ENCODE measurements around the gene ASS1. TPM values are rescaled to one million over a fixed set of nuclear protein-coding genes. Genes with fewer than 3 reads are reported as not detected.
A peak's percentile ranks its signal among the peaks of the same experiment; 100 is the strongest.

Gene ASS1
- total RNA-seq, 1 donor from 2014 or later = 2.9 TPM

GRCh38 chr9:130445268-130445983 lies 665 bp downstream of the ASS1 start:
- no peak for DNase-seq (ENCODE audit: low spot score)
- H3K36me3 Mint-ChIP-seq (ENCODE audit: low read depth) = no peaks in the 10 kb centered on the region
- H3K4me1 Mint-ChIP-seq (ENCODE audit: low read depth) = peaks cover 7% of the 10 kb centered on the region
- intact Hi-C loops (cut with micrococcal nuclease) = no loop called here
- H3K27ac Mint-ChIP-seq = no peak overlapping the region
- peaks cover 15% of the 10 kb centered on the region for H3K9me3 Mint-ChIP-seq
- H3K27me3 Mint-ChIP-seq (ENCODE audit: insufficient read depth) = peaks cover 15% of the 10 kb centered on the region
- H3K4me3 Mint-ChIP-seq = peak overlapping the region; percentile 47

GRCh38 chr9:130446101-130446861 lies 1.5 kb downstream of the ASS1 start:
- peaks cover 7% of the 10 kb centered on the region for H3K4me1 Mint-ChIP-seq (ENCODE audit: low read depth)
- peaks cover 10% of the 10 kb centered on the region for H3K9me3 Mint-ChIP-seq
- intact Hi-C loops (cut with micrococcal nuclease) = no loop called here
- H3K36me3 Mint-ChIP-seq (ENCODE audit: low read depth) = no peaks in the 10 kb centered on the region
- H3K27ac Mint-ChIP-seq = no peak overlapping the region
- no peak for DNase-seq (ENCODE audit: low spot score)
- H3K4me3 Mint-ChIP-seq = peak overlapping the region; percentile 67
- peaks cover 15% of the 10 kb centered on the region for H3K27me3 Mint-ChIP-seq (ENCODE audit: insufficient read depth)

GRCh38 chr9:130447193-130447816 lies 2.5 kb downstream of the ASS1 start:
- no peak overlapping the region for H3K4me3 Mint-ChIP-seq
- H3K9me3 Mint-ChIP-seq = no peaks in the 10 kb centered on the region
- no peaks in the 10 kb centered on the region for H3K36me3 Mint-ChIP-seq (ENCODE audit: low read depth)
- DNase-seq (ENCODE audit: low spot score) = no peak
- H3K27ac Mint-ChIP-seq = no peak overlapping the region
- intact Hi-C loops (cut with micrococcal nuclease) = no loop called here
- H3K27me3 Mint-ChIP-seq (ENCODE audit: insufficient read depth) = peaks cover 12% of the 10 kb centered on the region
- H3K4me1 Mint-ChIP-seq (ENCODE audit: low read depth) = peaks cover 7% of the 10 kb centered on the region

- H3K27ac Mint-ChIP-seq = no peak overlapping the region
- H3K4me1 Mint-ChIP-seq (ENCODE audit: low read depth) = peaks cover 13% of the 10 kb centered on the region
- intact Hi-C loops (cut with micrococcal nuclease) = no loop called here
- H3K9me3 Mint-ChIP-seq = no peaks in the 10 kb centered on the region
- H3K36me3 Mint-ChIP-seq (ENCODE audit: low read depth) = no peaks in the 10 kb centered on the region
- no peak overlapping the region for H3K4me3 Mint-ChIP-seq
- H3K27me3 Mint-ChIP-seq (ENCODE audit: insufficient read depth) = peaks cover 11% of the 10 kb centered on the region
- DNase-seq (ENCODE audit: low spot score) = no peak
Measured at GRCh38 chr9:130448035-130448624, 3.4 kb downstream of the ASS1 start.

GRCh38 chr9:130448771-130449603 lies 4.2 kb downstream of the ASS1 start:
- DNase-seq (ENCODE audit: low spot score) = no peak
- Mint-ChIP-seq H3K27me3 (ENCODE audit: insufficient read depth) (peaks cover 7% of the 10 kb centered on the region), H3K9me3 (no peaks in the 10 kb centered on the region), H3K36me3 (ENCODE audit: low read depth) (no peaks in the 10 kb centered on the region), H3K27ac (no peak overlapping the region), H3K4me3 (no peak overlapping the region), H3K4me1 (ENCODE audit: low read depth) (peaks cover 13% of the 10 kb centered on the region)
- intact Hi-C loops (cut with micrococcal nuclease) = no loop called here

- intact Hi-C loops (cut with micrococcal nuclease) = no loop called here
- H3K9me3 Mint-ChIP-seq = no peaks in the 10 kb centered on the region
- peaks cover 7% of the 10 kb centered on the region for H3K27me3 Mint-ChIP-seq (ENCODE audit: insufficient read depth)
- no peak overlapping the region for H3K4me3 Mint-ChIP-seq
- peaks cover 13% of the 10 kb centered on the region for H3K4me1 Mint-ChIP-seq (ENCODE audit: low read depth)
- no peak overlapping the region for H3K27ac Mint-ChIP-seq
- no peak for DNase-seq (ENCODE audit: low spot score)
- H3K36me3 Mint-ChIP-seq (ENCODE audit: low read depth) = no peaks in the 10 kb centered on the region
Measured at GRCh38 chr9:130450344-130451003, 5.7 kb downstream of the ASS1 start.

- H3K4me3 Mint-ChIP-seq = no peak overlapping the region
- intact Hi-C loops (cut with micrococcal nuclease) = no loop called here
- H3K36me3 Mint-ChIP-seq (ENCODE audit: low read depth) = no peaks in the 10 kb centered on the region
- DNase-seq (ENCODE audit: low spot score) = no peak
- no peaks in the 10 kb centered on the region for H3K9me3 Mint-ChIP-seq
- H3K27ac Mint-ChIP-seq = no peak overlapping the region
- H3K27me3 Mint-ChIP-seq (ENCODE audit: insufficient read depth) = peaks cover 3% of the 10 kb centered on the region
- peaks cover 13% of the 10 kb centered on the region for H3K4me1 Mint-ChIP-seq (ENCODE audit: low read depth)
Measured at GRCh38 chr9:130451004-130451390, 6.2 kb downstream of the ASS1 start.

- no peaks in the 10 kb centered on the region for H3K9me3 Mint-ChIP-seq
- no peak for DNase-seq (ENCODE audit: low spot score)
- H3K4me1 Mint-ChIP-seq (ENCODE audit: low read depth) = peaks cover 13% of the 10 kb centered on the region
Measured at GRCh38 chr9:130451509-130452388, 7.0 kb downstream of the ASS1 start.

GRCh38 chr9:130452835-130453234 lies 8.1 kb downstream of the ASS1 start:
- DNase-seq (ENCODE audit: low spot score) = no peak
- Mint-ChIP-seq H3K27ac (no peak overlapping the region), H3K9me3 (no peaks in the 10 kb centered on the region), H3K27me3 (ENCODE audit: insufficient read depth) (peaks cover 3% of the 10 kb centered on the region), H3K4me3 (no peak overlapping the region), H3K36me3 (ENCODE audit: low read depth) (no peaks in the 10 kb centered on the region), H3K4me1 (ENCODE audit: low read depth) (peaks cover 12% of the 10 kb centered on the region)
- intact Hi-C loops (cut with micrococcal nuclease) = no loop called here

More at GRCh38 chr9:130451509-130452388, 7.0 kb downstream of the ASS1 start:
- intact Hi-C loops (cut with micrococcal nuclease) = no loop called here
- Mint-ChIP-seq H3K36me3 (ENCODE audit: low read depth) (no peaks in the 10 kb centered on the region), H3K4me3 (no peak overlapping the region), H3K27ac (no peak overlapping the region), H3K27me3 (ENCODE audit: insufficient read depth) (peaks cover 3% of the 10 kb centered on the region)

- Mint-ChIP-seq H3K9me3 (no peaks in the 10 kb centered on the region), H3K36me3 (ENCODE audit: low read depth) (no peaks in the 10 kb centered on the region), H3K4me3 (no peak overlapping the region), H3K4me1 (ENCODE audit: low read depth) (peaks cover 7% of the 10 kb centered on the region), H3K27me3 (ENCODE audit: insufficient read depth) (peaks cover 3% of the 10 kb centered on the region), H3K27ac (no peak overlapping the region)
- no peak for DNase-seq (ENCODE audit: low spot score)
- intact Hi-C loops (cut with micrococcal nuclease) = no loop called here
Measured at GRCh38 chr9:130453487-130453886, 8.7 kb downstream of the ASS1 start.

- no peak for DNase-seq (ENCODE audit: low spot score)
- no peak overlapping the region for H3K27ac Mint-ChIP-seq
- H3K36me3 Mint-ChIP-seq (ENCODE audit: low read depth) = no peaks in the 10 kb centered on the region
- no peaks in the 10 kb centered on the region for H3K9me3 Mint-ChIP-seq
- peaks cover 3% of the 10 kb centered on the region for H3K27me3 Mint-ChIP-seq (ENCODE audit: insufficient read depth)
- peaks cover 7% of the 10 kb centered on the region for H3K4me1 Mint-ChIP-seq (ENCODE audit: low read depth)
- intact Hi-C loops (cut with micrococcal nuclease) = no loop called here
- H3K4me3 Mint-ChIP-seq = no peak overlapping the region
Measured at GRCh38 chr9:130454096-130454811, 9.5 kb downstream of the ASS1 start.

Measured in activated T-helper 1 cell treated with anti-CD3 and anti-CD28 coated beads, Interleukin-12 subunit alpha, Interleukin-12 subunit beta, Interleukin-2, Interleukin-4 antibody, amounts not matched to agents 30 ng/mL and 10 ng/mL and 1 ng/mL, durations not matched to agents 14 hours and 24 hours and 36 hours (primary cell).